ENCODE data around the gene ACTL7B. TPM values are rescaled to one million over a fixed set of nuclear protein-coding genes. Genes with fewer than 3 reads are reported as not detected.

Gene ACTL7B
- total and polyA plus RNA-seq, 2 of the 4 experiments (the other 2 are of a cell fraction) = not detected

- intact Hi-C loops (cut with micrococcal nuclease) (no loop called here), in situ Hi-C loops (cut with MboI; ENCODE audit: low sequenced_read_pairs) (no loop called here), dilution Hi-C loops (cut with HindIII; ENCODE audit: low sequenced_read_pairs, unreplicated experiment) (no loop called here)
- Histone ChIP-seq H3K36me3 (ENCODE audit: control insufficient read depth, insufficient read depth, low read length) (peaks cover 39% of the 10 kb centered on the region), H3K4ac (ENCODE audit: low read depth, low read length) (no peak overlapping the region), H3K27me3 (ENCODE audit: control insufficient read depth, insufficient read depth, low read length) (no peaks in the 10 kb centered on the region), H3K18ac (ENCODE audit: low read depth, low read length) (no peak overlapping the region), H2BK15ac (ENCODE audit: low read depth, low read length) (no peak overlapping the region), H4K8ac (ENCODE audit: low read depth in 2 of 2, low read length in 2 of 2) (no peak overlapping the region), H3K9me1 (ENCODE audit: insufficient read depth, low read length) (no peaks in the 10 kb centered on the region), H3K56ac (ENCODE audit: extremely low read depth, insufficient read depth, low read length) (no peak overlapping the region), H4K91ac (ENCODE audit: insufficient read depth, low read depth, low read length) (no peak overlapping the region), H4K20me1 (ENCODE audit: insufficient read depth, low read length) (no peaks in the 10 kb centered on the region), H3K4me2 (ENCODE audit: low read depth, low read length) (no peak overlapping the region), H3K23ac (ENCODE audit: low read depth, low read length) (no peak overlapping the region), H4K5ac (ENCODE audit: low read depth, low read length) (no peak overlapping the region), H2BK120ac (ENCODE audit: low read depth, low read length) (no peak overlapping the region), H2BK5ac (ENCODE audit: low read depth, low read length, poor library complexity, severe bottlenecking) (no peak overlapping the region), H3K27ac (ENCODE audit: insufficient read depth, low read length) (no peak overlapping the region), H3K79me1 (ENCODE audit: low read depth in 1 of 2, low read length in 2 of 2) (no peaks in the 10 kb centered on the region), H3K14ac (replicated peaks; ENCODE audit: low read depth, low read length) (no peak overlapping the region), H3K4me1 (ENCODE audit: control insufficient read depth, insufficient read depth, low read length) (no peaks in the 10 kb centered on the region), H2AK9ac (replicated peaks; ENCODE audit: low read depth, low read length, poor library complexity) (no peak overlapping the region), H2AK5ac (ENCODE audit: low read depth, low read length) (no peak overlapping the region), H2BK20ac (ENCODE audit: low read depth, low read length) (no peak overlapping the region), H2AFZ (replicated peaks; ENCODE audit: low read length, poor library complexity) (no peak overlapping the region), H3K4me3 (ENCODE audit: insufficient read depth, low read depth, low read length) (no peak overlapping the region), H3K9ac (ENCODE audit: low read depth, low read length) (no peak overlapping the region), H3K9me3 (ENCODE audit: control insufficient read depth, insufficient read depth, low read length) (no peaks in the 10 kb centered on the region)
- no peak for TF ChIP-seq RAD21 (IDR thresholded peaks at IDR 0.05; ENCODE audit: low read length)
- TF ChIP-seq MAZ (IDR thresholded peaks at IDR 0.05; ENCODE audit: borderline replicate concordance, low read depth, low read length) = no peak
- no peak for TF ChIP-seq FOS (IDR thresholded peaks at IDR 0.05; ENCODE audit: low read depth, low read length)
- TF ChIP-seq SMC3 (IDR thresholded peaks at IDR 0.05; ENCODE audit: low read depth, low read length) = no peak
- TF ChIP-seq CTCF (conservative IDR thresholded peaks at IDR 0.05; ENCODE audit: low read depth, low read length) = no peak
- no peak for TF ChIP-seq RCOR1 (IDR thresholded peaks at IDR 0.05; ENCODE audit: insufficient replicate concordance, low read length)
- TF ChIP-seq RFX5 (IDR thresholded peaks at IDR 0.05; ENCODE audit: low read depth, low read length) = no peak
- no peak for TF ChIP-seq USF2 (IDR thresholded peaks at IDR 0.05; ENCODE audit: low read depth, low read length)
- no peak for TF ChIP-seq CEBPB (IDR thresholded peaks at IDR 0.05; ENCODE audit: low read depth, low read length)
- TF ChIP-seq BHLHE40 (IDR thresholded peaks at IDR 0.05; ENCODE audit: low read depth, low read length) = no peak
- no peak for TF ChIP-seq ELK1 (IDR thresholded peaks at IDR 0.05; ENCODE audit: borderline replicate concordance, low read depth, low read length)
- no peak for TF ChIP-seq CHD1 (IDR thresholded peaks at IDR 0.05; ENCODE audit: low read depth, low read length)
- no peak for TF ChIP-seq POLR2A (IDR thresholded peaks at IDR 0.05; ENCODE audit: low read depth, low read length)
- TF ChIP-seq NFE2L2 (IDR thresholded peaks at IDR 0.05; ENCODE audit: low read depth, low read length) = no peak
- ChIA-PET CTCF (no interaction called here), POLR2A (ENCODE audit: unreplicated experiment) (no interaction called here)
- no peak for DNase-seq
- no CpG with 5 or more reads among the region's 3 CpGs for WGBS, 2 experiments (ENCODE audit: extremely low coverage in 2 of 2, insufficient read length in 1 of 2)
- BruUV-seq (replicated peaks) = no TSS peak
- ATAC-seq (ENCODE audit: low read depth) = no peak
These were observed 48.4 kb upstream of the ACTL7B start for GRCh38 chr9:108904161-108904560.

Measured in IMR-90 (cell line).